Cardiac muscle cell (in vitro differentiated cells and primary cell): Measurements from ENCODE around the gene IFT122. TPM values are rescaled to one million over a fixed set of nuclear protein-coding genes. Genes with fewer than 3 reads are reported as not detected.
"Not testable (repeated sequence)": the region's sequence is repeated elsewhere in the genome, so short reads cannot be mapped to it uniquely, and the experiment has no call there.

Experiments
- DNase-seq, 2 donors: peaks; one replicate each; pipeline versions ENCODE4 v3.0.0 to v3.0.0-alpha.2; 2010 to 2017; ENCODE audit warnings: low read depth in 1 of 2, low spot score in 1 of 2
- H3K27ac ChIP-seq: fragments of 200-600 bp; sonication (generic); 2 replicates; pipeline ENCODE4 v1.5.1; 2016
- H3K27me3 ChIP-seq: fragments of 200-600 bp; sonication (generic); 2 replicates; pipeline ENCODE4 v1.6.0; 2016; ENCODE audit warnings: control low read depth
- H3K36me3 ChIP-seq: fragments of 200-600 bp; sonication (generic); 2 replicates; pipeline ENCODE4 v1.5.1; 2016; ENCODE audit warnings: control low read depth
- H3K4me1 ChIP-seq: fragments of 200-600 bp; sonication (generic); 2 replicates; pipeline ENCODE4 v1.8.1; 2017; ENCODE audit warnings: low read depth, mild to moderate bottlenecking, mixed run types
- H3K4me3 ChIP-seq: fragments of 200-600 bp; sonication (generic); 2 replicates; pipeline ENCODE4 v1.5.1; 2016; ENCODE audit warnings: mild to moderate bottlenecking
- H3K9me3 ChIP-seq: fragments of 200-600 bp; sonication (generic); 2 replicates; pipeline ENCODE4 v1.5.1; 2017; ENCODE audit warnings: low read depth, mild to moderate bottlenecking, control low read depth
- polyA plus RNA-seq: library from polyadenylated mRNA; unstranded; fragments of >200 nt; fragmentation: Nextera tagmentation; extraction: Ambion mirVana; gene quantifications from 2 replicates; pipeline ENCODE4 v1.2.1, GENCODE V29; 2016
- total RNA-seq: library from RNA; depleted of rRNA; stranded (reverse); fragments of >200 nt; gene quantifications from 2 replicates; pipeline ENCODE4 v1.2.3, GENCODE V29; 2016
- TF ChIP-seq, protein P1 (sequence below): IDR thresholded peaks from 2 replicates; pipeline ENCODE4 v1.5.1; 2012; ENCODE audit warnings: low read depth, mild to moderate bottlenecking, low read length

Gene IFT122
- total and polyA plus RNA-seq, 2 experiments from 2014 or later, result 21.9 to 31.5 TPM

DNA sequence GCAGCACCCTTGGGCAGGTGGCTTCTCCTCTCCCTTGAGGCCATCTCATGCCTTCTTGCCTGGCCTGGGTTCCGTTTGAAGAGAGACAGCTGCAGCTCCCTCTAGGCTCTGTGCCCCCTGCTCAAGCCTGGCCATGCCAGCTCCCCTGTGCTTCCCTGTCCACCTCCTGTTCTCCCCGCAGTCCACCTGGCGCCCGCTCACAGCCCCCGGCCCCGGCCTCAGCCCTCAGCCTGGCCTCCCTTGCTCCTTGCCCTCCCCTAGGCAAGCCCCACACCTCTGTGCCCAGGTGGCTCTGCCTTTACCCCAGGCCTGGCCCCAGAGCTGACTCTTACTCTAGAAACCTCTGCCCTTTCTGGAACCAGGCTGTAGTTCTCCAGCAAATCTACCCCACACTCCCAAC, 74.5 kb downstream of the IFT122 start:
- TF ChIP-seq, protein P1, sequence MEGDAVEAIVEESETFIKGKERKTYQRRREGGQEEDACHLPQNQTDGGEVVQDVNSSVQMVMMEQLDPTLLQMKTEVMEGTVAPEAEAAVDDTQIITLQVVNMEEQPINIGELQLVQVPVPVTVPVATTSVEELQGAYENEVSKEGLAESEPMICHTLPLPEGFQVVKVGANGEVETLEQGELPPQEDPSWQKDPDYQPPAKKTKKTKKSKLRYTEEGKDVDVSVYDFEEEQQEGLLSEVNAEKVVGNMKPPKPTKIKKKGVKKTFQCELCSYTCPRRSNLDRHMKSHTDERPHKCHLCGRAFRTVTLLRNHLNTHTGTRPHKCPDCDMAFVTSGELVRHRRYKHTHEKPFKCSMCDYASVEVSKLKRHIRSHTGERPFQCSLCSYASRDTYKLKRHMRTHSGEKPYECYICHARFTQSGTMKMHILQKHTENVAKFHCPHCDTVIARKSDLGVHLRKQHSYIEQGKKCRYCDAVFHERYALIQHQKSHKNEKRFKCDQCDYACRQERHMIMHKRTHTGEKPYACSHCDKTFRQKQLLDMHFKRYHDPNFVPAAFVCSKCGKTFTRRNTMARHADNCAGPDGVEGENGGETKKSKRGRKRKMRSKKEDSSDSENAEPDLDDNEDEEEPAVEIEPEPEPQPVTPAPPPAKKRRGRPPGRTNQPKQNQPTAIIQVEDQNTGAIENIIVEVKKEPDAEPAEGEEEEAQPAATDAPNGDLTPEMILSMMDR, result no peak
- no peaks in the 10 kb centered on the region for H3K27me3 ChIP-seq
- DNase-seq, result no peak
- H3K27ac ChIP-seq, result no peak overlapping the region
- no peaks in the 10 kb centered on the region for H3K36me3 ChIP-seq
- H3K4me1 ChIP-seq, result peaks cover 7% of the 10 kb centered on the region
- H3K9me3 ChIP-seq, result no peaks in the 10 kb centered on the region
- no peak overlapping the region for H3K4me3 ChIP-seq

- not testable (repeated sequence) for H3K4me1 ChIP-seq, H3K27ac ChIP-seq, H3K4me3 ChIP-seq, H3K27me3 ChIP-seq, DNase-seq, H3K36me3 ChIP-seq, H3K9me3 ChIP-seq
Observed at GRCh38 chr3:129515108-129515820, 75.2 kb downstream of the IFT122 start.

DNA sequence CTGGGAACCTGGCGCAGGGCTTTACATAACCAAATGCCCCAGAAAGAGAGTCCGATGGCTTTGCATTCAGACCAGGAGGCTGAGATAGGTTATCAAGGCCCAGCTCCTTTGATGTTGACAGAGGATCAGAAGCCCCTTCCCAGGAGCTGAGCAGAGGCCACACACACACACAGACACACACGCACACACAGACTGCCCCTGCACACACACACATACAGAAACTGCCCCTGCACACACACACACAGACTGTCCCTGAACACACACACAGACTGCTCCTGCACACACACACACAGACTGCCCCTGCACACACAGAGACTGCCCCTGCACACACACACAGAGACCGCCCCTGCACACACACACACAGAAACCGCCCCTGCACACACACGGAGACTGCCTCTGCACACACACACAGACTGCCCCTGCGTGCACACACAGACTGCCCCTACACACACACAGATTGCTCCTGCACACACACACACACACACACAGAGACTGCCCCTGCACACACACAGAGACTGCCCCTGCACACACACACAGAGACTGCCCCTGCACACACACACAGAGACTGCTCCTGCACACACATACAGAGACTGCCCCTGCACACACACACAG, 75.9 kb downstream of the IFT122 start:
- DNase-seq, H3K4me1 ChIP-seq, H3K4me3 ChIP-seq, H3K9me3 ChIP-seq, H3K36me3 ChIP-seq, H3K27me3 ChIP-seq, H3K27ac ChIP-seq: not testable (repeated sequence)

GRCh38 chr3:129517516-129517915, 77.5 kb downstream of the IFT122 start:
- no peaks in the 10 kb centered on the region for H3K36me3 ChIP-seq
- no peak overlapping the region for H3K27ac ChIP-seq
- H3K9me3 ChIP-seq, result no peaks in the 10 kb centered on the region
- TF ChIP-seq, protein P1, result no peak
- no peaks in the 10 kb centered on the region for H3K27me3 ChIP-seq
- peaks cover 7% of the 10 kb centered on the region for H3K4me1 ChIP-seq
- no peak for DNase-seq
- H3K4me3 ChIP-seq, result no peak overlapping the region

GRCh38 chr3:129518038-129518561, 78.1 kb downstream of the IFT122 start:
- no peak overlapping the region for H3K4me3 ChIP-seq
- H3K9me3 ChIP-seq, result no peaks in the 10 kb centered on the region
- no peak for DNase-seq
- no peaks in the 10 kb centered on the region for H3K27me3 ChIP-seq
- H3K27ac ChIP-seq, result no peak overlapping the region
- H3K4me1 ChIP-seq, result peaks cover 7% of the 10 kb centered on the region
- no peaks in the 10 kb centered on the region for H3K36me3 ChIP-seq
- TF ChIP-seq, protein P1, result no peak

DNA sequence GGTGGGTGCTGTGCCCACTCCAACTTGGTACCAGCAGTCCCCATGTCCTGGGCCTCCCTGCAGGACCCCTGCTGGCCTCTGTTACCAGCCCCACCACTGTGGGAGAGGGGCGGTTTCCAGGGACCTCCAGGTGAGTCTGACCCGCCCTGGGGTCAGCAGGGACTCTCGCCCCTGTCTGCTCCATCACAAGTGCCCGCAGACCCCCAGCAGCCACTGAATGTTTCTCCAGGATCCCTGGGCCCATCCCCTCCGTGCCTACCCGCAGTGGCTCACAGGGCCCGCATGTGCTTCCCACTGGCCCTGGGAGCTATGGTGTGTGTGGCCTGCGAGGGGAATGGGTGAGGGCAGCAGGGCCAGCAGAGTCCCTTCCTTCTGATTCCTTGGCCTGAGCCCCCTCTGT, 78.6 kb downstream of the IFT122 start:
- H3K4me3 ChIP-seq, result no peak overlapping the region
- H3K27me3 ChIP-seq, result no peaks in the 10 kb centered on the region
- H3K4me1 ChIP-seq, result peaks cover 6% of the 10 kb centered on the region
- no peak overlapping the region for H3K27ac ChIP-seq
- no peak for DNase-seq
- no peaks in the 10 kb centered on the region for H3K9me3 ChIP-seq
- no peaks in the 10 kb centered on the region for H3K36me3 ChIP-seq
- TF ChIP-seq, protein P1, result no peak
